CD4-positive, alpha-beta T cell treated with Interleukin-17A for 1 hour (primary cell): Measurements from ENCODE around the gene RAB30.

Source experiments
- DNase-seq: peaks from one replicate; pipeline ENCODE4 v3.0.0-alpha.2; 2020

The RAB30 gene

GRCh38 chr11:82932564-82932963 is 139.1 kb downstream of the RAB30 start:
- DNase-seq, result no peak

DNA sequence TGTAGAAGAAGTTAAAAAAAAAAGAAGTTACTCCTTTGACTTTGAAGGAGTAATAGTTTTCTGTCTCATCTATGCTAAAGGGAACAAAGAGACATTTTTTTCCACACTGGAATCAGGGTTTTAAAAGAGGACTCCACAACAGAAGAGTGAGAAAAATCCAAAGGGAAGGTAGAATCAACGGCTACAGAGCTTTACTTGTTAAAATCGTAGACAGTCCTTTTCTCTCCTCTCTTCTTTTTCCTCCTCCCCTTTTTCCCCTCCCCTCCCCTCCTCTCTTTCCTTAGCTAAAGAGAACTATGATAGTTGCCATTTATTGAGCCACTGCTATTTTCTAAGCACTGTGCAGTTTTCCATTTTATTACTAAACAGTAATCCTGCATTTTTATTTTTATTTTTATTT is 141.0 kb downstream of the RAB30 start:
- DNase-seq, result no peak

DNA sequence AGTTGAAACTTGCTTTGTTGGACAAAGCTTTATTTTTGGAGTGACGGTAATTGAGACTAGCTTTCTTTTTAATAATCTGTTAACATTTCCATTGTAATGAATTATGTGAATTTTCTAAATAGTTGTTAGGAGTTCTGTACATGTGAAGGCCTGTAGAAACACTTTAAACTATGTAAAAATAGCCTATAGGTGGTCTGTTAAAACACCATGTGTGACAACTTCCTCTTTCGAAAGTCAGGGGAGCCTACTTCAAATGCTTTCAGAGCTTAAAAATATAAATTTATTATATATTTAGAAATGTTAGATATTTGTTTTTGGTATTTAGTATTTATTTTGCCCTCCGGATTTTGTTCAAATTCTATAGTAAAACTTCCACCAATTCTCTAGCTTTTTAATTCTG is 141.5 kb downstream of the RAB30 start:
- no peak for DNase-seq

DNA sequence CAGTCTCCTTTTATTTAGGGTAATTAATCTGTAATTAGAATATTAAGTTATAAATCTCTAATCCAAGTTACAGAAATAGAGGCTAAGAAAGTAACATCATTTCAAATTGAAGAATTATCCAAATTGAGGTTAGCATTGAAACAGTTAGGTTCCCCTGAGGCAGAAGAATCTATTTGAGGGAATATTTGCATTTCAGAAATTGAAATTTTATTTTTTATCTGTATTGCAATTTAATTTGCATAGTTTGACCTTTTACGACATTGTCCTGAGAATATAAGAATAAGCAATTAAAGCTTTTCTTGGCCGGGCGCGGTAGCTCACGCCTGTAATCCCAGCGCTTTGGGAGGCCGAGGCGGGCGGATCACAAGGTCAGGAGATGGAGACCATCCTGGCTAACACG is 142.6 kb downstream of the RAB30 start:
- DNase-seq, result no peak

GRCh38 chr11:82927264-82927880 is 144.3 kb downstream of the RAB30 start:
- peak; percentile 79 for DNase-seq

DNA sequence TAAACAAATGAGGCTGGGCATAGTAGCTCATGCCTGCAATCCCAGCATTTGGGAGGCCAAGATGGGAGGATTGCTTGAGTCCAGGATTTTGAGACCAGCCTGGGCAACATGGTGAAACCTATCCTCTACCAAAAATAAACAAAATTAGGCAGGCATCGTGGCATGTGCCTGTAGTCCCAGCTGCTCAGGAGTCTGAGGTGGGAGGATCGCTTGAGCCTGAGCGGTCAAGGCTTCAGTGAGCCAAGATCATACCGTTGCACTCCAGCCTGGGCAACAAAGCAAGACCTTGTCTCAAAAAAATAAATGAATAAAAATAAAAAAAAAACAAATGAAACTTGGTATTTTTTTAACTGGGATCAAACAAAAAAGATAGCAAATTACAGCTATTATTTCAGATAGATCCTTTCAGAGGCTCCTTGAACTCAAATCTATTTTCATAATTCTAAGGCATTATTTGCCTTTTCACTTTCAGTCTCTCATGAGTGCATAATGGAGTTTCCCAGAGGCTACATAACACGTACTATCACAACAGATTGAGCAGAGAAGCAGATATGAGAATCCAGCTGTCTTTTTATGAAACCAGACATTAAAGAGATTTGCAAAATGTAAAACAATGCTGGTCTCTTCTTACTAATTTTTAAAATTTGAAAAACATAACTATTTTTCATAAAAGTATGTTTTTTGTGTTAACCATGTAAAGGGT is 147.0 kb downstream of the RAB30 start:
- no peak for DNase-seq
